BE2C (cell line): ENCODE data around the gene ZDHHC24.

ENCODE experiments used
- DNase-seq: peaks from one replicate; pipeline ENCODE4 v3.0.0-alpha.2; 2020
- H3K27me3 ChIP-seq: fragments of 250-450 bp; sonication (Bioruptor Pico); 2 replicates; pipeline ENCODE4 v1.5.1; 2020; ENCODE audit warnings: mild to moderate bottlenecking
- H3K36me3 ChIP-seq: fragments of 250-450 bp; sonication (Bioruptor Pico); 2 replicates; pipeline ENCODE4 v1.5.1; 2020; ENCODE audit warnings: mild to moderate bottlenecking
- H3K4me1 ChIP-seq: fragments of 250-450 bp; sonication (Bioruptor Pico); 2 replicates; pipeline ENCODE4 v1.5.1; 2020
- H3K4me3 ChIP-seq: 2 replicates; pipeline ENCODE4 v1.5.1; 2011; ENCODE audit warnings: low read depth, low read length
- H3K9me3 ChIP-seq: fragments of 250-450 bp; sonication (Bioruptor Pico); 2 replicates; pipeline ENCODE4 v1.5.1; 2020
- TF ChIP-seq, protein P1 (sequence below): IDR thresholded peaks from 2 replicates; pipeline ENCODE4 v1.5.1; 2012; ENCODE audit warnings: mild to moderate bottlenecking, low read depth, low read length

Gene ZDHHC24

DNA sequence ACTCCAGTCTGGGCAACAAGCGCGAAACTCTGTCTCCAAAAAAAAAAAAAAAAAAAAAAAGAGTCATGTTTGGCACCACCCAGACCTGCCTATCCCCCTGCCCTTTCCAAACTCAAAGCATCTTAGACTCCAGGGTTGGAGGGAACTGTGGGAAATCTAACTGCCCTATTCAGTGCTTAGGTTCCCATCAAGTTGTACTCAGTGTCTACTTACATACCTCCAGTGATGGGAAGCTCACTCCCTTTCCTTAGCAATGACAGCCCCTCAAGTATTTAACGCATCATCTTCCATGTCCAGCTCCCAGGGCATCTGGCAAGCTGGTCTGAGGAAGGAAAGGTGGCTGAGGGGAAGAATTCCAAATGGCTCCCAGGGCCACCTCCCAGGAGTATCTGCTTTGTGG, 3.8 kb upstream of the ZDHHC24 start:
- DNase-seq = no peak
- no peaks in the 10 kb centered on the region for H3K9me3 ChIP-seq
- no peak overlapping the region for H3K4me3 ChIP-seq
- H3K27me3 ChIP-seq = no peaks in the 10 kb centered on the region
- TF ChIP-seq, protein P1, sequence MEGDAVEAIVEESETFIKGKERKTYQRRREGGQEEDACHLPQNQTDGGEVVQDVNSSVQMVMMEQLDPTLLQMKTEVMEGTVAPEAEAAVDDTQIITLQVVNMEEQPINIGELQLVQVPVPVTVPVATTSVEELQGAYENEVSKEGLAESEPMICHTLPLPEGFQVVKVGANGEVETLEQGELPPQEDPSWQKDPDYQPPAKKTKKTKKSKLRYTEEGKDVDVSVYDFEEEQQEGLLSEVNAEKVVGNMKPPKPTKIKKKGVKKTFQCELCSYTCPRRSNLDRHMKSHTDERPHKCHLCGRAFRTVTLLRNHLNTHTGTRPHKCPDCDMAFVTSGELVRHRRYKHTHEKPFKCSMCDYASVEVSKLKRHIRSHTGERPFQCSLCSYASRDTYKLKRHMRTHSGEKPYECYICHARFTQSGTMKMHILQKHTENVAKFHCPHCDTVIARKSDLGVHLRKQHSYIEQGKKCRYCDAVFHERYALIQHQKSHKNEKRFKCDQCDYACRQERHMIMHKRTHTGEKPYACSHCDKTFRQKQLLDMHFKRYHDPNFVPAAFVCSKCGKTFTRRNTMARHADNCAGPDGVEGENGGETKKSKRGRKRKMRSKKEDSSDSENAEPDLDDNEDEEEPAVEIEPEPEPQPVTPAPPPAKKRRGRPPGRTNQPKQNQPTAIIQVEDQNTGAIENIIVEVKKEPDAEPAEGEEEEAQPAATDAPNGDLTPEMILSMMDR = no peak
- H3K36me3 ChIP-seq = no peaks in the 10 kb centered on the region
- H3K4me1 ChIP-seq = no peaks in the 10 kb centered on the region

DNA sequence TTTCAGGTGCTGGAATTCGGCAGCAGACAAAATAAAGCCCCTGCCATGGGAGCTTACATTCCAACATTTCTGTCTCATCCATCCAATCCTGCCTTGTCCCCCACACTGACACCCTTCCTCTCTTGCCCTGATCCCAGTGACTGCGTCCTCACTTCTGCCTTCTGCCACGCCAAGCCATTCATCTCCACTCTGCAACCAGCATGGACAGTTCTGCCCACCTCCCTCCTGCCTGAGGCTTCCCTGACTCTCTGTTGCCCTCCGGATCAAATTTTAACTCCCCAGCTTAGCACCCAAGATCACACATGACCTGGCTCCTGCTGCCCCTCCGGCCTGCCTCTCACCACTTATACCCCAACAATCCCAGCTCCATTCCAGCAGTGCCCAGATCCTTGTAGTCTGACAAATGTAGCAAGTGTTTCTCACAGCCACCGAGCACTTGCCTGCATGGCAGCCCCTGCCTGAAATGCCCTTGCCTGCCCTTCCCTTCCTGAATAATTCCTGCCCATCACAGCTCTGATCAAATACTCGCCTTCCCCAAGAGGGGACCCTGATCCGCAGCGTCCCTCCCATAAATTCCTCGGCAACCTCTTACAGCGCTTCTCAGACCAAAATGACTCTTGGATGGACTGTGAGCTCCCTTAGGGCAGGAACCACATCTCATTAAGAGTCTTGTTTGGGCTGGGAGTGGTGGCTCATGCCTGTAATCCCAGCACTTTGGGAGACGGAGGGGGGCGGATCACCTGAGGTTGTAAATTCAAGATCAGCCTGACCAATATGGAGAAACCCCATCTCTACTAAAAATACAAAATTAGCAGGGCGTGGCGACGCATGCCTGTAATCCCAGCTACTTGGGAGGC, 3.2 kb upstream of the ZDHHC24 start:
- Histone ChIP-seq H3K27me3 (no peaks in the 10 kb centered on the region), H3K9me3 (no peaks in the 10 kb centered on the region), H3K4me3 (no peak overlapping the region), H3K4me1 (no peaks in the 10 kb centered on the region; the same call in 1 of the 2 replicates), H3K36me3 (no peaks in the 10 kb centered on the region)
- DNase-seq = no peak
- TF ChIP-seq, protein P1 = no peak

DNA sequence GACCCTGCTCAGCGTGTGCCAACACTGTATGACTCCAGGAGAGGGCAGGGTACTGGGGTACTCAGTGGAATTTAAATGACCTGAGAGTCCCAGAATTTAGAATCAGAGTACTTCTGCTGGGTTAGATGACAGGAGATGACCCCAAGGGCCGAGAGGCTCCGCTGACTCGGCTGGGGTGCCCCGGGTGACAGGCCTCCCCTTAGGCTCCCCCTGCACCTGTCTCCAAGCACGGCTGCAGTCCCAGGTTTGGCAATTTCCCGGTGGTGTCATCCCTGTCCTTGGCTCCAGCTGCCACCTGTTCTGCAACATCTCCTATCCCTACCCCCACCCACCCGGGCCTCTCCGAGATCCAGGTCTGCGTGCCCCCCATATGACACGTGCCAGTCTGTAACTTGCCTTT, 2.2 kb upstream of the ZDHHC24 start:
- Histone ChIP-seq H3K4me3 (no peak overlapping the region), H3K4me1 (no peaks in the 10 kb centered on the region; the same call in 1 of the 2 replicates), H3K36me3 (no peaks in the 10 kb centered on the region), H3K9me3 (no peaks in the 10 kb centered on the region), H3K27me3 (no peaks in the 10 kb centered on the region)
- TF ChIP-seq, protein P1 = no peak
- DNase-seq = no peak

DNA sequence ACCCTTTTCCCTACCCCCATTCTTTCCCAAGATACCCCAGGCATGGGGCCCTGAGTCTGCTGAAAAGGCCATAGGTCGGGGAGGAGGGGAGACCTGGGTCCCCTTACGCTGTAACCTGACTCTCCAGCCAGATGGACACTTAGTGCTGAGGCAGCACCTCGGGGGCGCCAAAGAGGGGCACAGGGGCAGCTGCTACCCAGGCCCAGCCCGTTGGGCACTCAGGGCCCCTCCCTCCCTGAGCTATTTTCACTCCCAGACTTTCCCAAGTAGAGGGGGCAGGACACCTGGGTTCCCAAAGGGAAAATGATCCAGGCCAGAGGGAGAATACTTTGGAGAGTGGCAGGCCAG, 1.8 kb upstream of the ZDHHC24 start:
- Histone ChIP-seq H3K4me3 (no peak overlapping the region), H3K4me1 (no peaks in the 10 kb centered on the region; the same call in 1 of the 2 replicates), H3K27me3 (no peaks in the 10 kb centered on the region), H3K9me3 (no peaks in the 10 kb centered on the region), H3K36me3 (no peaks in the 10 kb centered on the region)
- no peak for DNase-seq
- TF ChIP-seq, protein P1 = no peak

DNA sequence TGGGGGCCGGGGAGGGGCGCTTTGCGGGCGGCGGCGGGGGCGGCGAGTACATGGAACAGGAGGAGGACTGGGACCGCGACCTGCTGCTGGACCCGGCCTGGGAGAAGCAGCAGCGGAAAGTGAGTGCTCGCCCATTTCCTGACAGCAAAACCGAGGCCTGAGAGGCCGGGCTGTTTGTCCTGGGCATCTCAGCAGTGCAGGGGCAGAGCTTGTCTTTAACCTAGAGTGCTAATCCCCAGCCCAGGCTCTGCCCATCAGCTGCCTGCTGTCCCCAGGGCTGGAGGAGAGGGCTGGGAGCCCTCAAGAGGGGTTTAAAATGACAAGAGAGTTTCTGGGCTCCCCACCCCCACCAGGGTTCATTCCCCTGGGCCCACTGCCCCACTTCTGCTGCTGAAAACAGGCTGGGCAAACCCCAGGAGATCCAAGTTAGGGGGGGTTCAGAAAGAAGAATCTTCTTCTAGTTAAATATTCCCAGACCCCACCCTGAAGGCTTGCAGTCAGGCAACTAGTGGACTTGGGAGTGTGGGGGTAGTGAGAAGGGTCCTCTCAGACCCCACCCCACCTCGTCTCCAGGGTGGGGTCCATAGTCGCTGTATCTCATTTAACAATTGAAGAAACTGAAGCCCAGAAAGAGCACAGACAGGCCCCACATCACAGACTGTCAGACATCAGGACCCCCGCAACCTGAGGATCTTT, 1.3 kb upstream of the ZDHHC24 start:
- DNase-seq = no peak
- TF ChIP-seq, protein P1 = no peak

More for the DNA sequence above, 1.3 kb upstream of the ZDHHC24 start:
- Histone ChIP-seq H3K27me3 (no peaks in the 10 kb centered on the region), H3K4me3 (no peak overlapping the region), H3K4me1 (no peaks in the 10 kb centered on the region; the same call in 1 of the 2 replicates), H3K9me3 (no peaks in the 10 kb centered on the region), H3K36me3 (no peaks in the 10 kb centered on the region)
